GM21528 (cell line): ENCODE data around the gene OVOL3.
"Not testable (repeated sequence)": the region's sequence is repeated elsewhere in the genome, so short reads cannot be mapped to it uniquely, and the experiment has no call there.

Source experiments
- ATAC-seq: cut with Tn5 transposase; IDR thresholded peaks from one replicate; pipeline ENCODE4 v1.9.1; 2021; ENCODE audit warnings: mild to moderate bottlenecking, moderate library complexity; ENCODE audit not compliant: unreplicated experiment, low FRiP score

The OVOL3 gene

DNA sequence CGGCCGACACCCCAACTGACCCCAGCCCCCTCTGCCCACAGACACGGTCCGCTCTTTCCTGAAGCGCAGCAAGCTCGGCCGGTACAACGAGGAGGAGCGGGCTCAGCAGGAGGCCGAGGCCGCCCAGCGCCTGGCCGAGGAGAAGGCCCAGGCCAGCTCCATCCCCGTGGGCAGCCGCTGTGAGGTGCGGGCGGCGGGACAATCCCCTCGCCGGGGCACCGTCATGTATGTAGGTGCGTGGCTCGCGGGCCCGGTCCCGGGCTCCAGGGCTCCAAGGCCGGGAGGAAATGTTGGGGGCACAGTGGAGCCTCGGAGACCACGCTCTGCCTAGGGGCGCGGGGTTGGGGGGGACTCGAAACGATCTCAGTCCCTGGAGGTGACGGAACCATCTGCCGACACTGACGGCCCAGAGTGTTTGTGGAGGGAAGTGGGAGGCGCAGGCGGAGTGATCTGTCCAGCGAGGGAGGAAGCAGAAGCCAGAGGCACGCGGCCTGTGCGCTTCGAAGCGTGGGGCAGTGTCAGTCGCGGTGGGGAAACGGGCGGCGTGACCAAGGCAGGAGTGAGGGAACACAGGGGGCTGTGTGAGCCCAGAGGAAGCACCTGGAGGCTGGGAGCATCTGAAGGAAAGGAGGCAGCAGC is 10.7 kb downstream of the OVOL3 start:
- no peak for ATAC-seq

DNA sequence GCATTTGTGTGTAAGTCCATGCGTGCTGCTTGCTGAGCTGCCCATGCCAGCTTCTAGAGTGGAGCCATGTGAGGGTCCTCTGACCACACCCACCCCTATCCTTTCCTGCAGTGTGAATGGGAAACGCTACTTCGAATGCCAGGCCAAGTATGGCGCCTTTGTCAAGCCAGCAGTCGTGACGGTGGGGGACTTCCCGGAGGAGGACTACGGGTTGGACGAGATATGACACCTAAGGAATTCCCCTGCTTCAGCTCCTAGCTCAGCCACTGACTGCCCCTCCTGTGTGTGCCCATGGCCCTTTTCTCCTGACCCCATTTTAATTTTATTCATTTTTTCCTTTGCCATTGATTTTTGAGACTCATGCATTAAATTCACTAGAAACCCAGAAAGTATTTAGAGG is 14.6 kb downstream of the OVOL3 start:
- ATAC-seq, result no peak

GRCh38 chr19:36128392-36128736 is 17.4 kb downstream of the OVOL3 start:
- no peak for ATAC-seq

GRCh38 chr19:36131221-36131620 is 20.3 kb downstream of the OVOL3 start:
- ATAC-seq, result not testable (repeated sequence)

GRCh38 chr19:36134867-36135266 is 23.9 kb downstream of the OVOL3 start:
- not testable (repeated sequence) for ATAC-seq

DNA sequence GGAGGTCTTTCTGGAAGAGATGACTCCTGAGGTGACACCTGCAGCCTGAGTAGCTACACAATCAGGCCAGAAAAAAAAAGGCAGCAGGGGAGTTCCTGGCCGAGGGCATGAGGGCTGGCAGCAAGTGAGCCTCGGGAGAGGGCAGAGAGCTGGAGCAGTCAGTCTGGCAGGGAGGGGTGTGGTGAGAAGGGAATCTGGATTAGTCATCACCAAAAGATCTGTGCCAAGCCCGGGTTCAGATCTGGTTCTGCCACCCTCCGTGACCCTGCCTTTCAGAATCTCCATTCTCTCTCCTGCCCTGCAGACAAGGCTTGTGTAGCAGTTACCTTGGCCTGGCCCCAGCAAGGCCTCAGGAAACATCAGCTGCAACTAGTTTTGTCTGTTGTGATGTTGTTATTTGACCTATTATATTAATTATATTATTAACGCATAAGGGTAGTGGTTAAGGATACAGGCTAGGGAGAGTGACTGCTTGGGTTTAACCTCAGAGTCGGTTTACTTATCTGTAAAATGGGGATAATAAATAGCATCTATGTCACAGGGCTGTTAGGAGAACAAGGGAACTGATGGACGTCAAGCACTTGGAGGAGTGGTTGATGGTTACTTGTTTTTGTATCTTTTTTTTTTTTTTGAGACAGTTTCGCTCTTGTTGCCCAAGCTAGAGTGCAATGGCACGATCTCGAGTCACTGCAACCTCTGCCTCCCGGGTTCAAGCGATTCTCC is 26.2 kb downstream of the OVOL3 start:
- no peak for ATAC-seq

GRCh38 chr19:36139120-36139472 is 28.2 kb downstream of the OVOL3 start:
- no peak for ATAC-seq

DNA sequence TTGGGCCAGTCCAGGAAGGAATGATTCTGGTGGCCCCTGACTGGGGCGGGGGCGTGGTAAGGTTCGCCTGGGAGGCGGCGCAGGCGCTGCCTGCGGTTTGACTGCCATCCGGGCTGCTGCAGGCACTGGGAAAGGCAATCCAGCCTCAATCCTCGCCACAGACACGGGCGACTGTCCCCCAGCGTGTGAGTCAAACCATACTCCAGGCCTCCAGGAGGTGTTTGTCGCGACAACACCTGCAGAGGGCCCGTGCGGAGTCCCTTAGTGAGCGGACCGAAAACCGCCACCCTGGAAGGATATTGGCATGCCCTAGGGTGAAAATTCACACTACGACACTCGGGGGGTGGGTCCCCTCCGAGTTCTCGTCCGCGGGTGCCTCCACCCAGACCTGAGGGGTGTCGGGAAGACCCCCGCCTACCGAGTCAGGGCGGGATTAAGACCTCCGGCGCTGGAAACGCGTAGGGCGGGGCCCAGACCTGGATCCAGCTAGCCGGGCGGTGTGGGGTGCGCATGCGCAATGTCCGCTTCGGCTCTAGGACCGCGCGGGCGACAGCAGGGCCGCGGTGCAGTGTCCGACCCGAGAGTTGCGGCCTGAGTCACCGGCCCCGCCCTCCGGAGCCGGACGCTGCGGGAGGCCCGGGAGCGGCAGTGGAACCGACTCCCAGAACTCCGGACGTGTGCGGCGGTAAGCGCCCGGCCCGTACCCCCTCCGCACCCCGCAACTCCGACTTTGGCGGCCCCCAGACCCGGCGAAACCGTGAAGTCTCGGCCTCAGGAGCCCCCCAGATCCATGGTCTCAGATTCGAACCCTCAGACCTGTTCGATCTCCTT is 28.7 kb downstream of the OVOL3 start, which contains the start of gene CAPNS1:
TSS of gene CAPNS1 (plus strand) at position 594 of the 831 bp plus-strand sequence. CDS start 946 bp downstream, outside the sequence.
- peak; percentile 80 for ATAC-seq

DNA sequence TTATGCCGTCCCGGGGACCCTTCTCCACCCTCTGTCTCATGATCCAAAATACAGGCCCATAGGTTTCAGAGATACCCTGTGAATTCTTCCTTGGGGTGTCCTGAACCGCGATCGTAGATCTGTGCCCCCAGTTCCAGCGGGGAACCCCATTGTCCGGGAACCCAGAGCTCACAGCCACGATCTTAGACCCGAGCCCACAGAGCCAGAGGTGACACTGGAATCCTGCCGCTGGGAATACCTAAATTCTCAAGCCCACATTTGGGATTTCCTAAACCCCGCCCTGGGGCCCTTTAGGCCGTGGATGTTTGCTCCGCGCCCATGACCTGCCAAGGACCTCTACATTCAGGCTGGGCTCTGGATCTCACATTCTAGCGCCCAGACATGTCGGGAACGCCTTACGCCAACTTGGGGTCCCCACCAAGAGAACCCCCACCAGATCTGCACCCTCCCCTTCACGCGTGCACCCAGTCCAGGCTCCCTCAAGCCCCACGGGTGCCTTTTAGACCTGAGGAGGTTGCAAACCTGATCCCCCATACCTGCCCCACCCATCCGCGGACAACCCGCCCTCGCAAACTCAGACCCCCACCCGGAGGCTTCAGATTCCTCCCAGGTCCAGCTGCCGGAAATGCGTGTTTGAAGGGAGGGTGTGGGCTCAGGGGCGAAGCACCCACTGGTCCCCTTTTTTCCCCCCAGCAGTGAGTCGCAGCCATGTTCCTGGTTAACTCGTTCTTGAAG is 29.5 kb downstream of the OVOL3 start:
- peak; percentile 1 for ATAC-seq

- peak; percentile 41 for ATAC-seq
Measured at GRCh38 chr19:36141039-36141927, 30.3 kb downstream of the OVOL3 start.

- ATAC-seq, result no peak
Measured at GRCh38 chr19:36142046-36142445, 31.1 kb downstream of the OVOL3 start.

DNA sequence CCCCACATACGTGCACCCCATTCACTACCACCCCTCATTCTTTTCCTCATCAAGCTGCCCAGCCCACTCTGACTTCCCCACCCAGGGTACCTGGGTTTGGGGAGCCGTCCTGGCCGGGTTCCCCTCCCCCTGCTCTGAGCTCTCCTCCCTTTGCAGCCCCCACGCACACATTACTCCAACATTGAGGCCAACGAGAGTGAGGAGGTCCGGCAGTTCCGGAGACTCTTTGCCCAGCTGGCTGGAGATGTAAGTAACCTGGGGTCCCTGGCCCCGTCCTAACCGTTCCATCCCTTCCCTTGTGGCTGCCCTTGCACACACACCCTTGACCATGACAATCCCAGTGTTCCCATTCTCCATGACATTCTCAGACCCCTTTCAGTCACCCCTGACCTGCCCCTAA is 31.6 kb downstream of the OVOL3 start:
- no peak for ATAC-seq

- no peak for ATAC-seq
Measured at GRCh38 chr19:36144624-36145023, 33.7 kb downstream of the OVOL3 start.

GRCh38 chr19:36149673-36150406 is 38.9 kb downstream of the OVOL3 start:
- no peak for ATAC-seq

GRCh38 chr19:36150586-36150985 is 39.6 kb downstream of the OVOL3 start:
- no peak for ATAC-seq

DNA sequence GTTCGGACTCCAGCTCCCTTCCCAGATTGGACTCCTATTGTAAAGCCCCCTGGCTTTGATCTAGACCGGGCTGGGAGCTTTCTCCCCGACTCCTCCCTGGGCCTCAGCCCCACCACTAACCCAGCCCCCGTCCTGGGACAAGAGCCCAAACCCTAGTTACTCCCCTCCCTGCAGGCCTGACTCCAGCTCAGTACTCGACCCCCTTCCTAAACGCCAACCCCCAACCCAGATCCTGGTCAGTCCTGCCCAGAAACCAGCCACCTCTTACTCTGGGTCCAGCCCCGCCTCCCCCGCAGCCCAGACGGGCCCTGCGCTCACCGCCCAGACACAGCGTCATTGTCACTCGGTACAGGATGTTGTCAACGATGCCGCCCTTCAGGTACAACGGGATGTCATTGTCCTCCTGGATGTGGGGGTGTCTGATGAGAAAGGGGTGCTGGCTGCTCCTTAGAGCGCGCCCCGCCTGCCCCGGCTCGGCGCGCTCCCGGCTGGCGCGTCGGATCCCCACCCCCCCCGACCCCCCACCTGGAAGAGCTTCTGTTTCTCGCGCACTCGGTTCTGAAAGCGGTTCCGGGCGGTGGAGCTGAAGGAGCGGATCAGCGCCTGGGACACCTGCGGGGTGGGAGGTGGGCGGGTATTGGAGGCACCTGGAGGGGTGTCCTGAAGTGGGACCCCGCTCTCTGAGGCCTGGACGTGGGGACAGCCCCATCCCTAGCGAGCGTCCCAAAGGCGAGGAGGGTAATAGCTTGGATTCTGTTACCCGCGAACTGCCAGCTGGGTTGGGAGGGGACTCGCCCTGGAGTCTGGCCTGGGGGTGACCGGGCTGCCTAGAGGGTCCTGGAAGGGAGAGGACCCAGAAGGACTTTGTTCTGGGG is 40.4 kb downstream of the OVOL3 start:
- no peak for ATAC-seq

- no peak for ATAC-seq
Measured at GRCh38 chr19:36152019-36152351, 41.0 kb downstream of the OVOL3 start.

DNA sequence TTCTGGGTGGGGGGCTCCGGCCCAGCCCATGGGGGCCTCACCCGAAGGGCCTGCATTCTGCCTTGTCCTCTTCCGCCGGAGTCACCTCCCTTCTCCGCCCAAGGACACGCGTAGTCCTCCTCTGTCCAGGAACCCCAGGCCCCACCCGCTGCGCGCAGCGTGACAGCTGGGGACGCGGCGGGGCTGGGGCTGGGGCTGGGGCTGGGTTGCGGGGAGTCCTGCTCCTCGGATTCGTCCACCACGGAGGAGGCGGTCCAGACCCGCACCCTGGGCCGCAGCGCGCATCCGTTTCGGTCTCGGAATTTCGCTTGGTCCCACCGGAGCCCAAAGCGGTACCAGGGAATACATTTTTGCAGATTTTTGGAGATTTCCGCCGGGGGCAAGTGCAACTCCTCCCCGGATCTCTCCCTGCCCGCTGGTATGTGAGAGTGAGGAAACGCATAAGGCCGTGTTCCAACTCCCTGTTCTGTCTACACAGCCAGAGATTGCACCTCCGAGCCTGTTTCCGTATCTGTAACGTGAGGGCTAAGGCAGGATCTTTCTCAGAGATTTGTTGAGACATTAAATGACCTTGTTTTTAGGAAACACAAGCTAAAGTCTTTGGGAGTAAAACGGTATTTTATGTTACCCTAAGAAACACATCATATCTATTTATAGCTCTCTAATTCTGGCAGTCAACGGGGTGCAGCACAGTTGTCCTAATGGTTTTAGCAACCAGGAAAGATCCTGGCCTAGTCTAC is 41.6 kb downstream of the OVOL3 start, which contains the start of gene COX7A1:
TSS of gene COX7A1 (minus strand) at position 96 of the 740 bp plus-strand sequence. CDS start at position 56, 40 bp downstream.
- no peak for ATAC-seq
